Measurements from ENCODE around the gene MIGA1. TPM values are rescaled to one million over a fixed set of nuclear protein-coding genes. Genes with fewer than 3 reads are reported as not detected.
A peak's percentile ranks its signal among the peaks of the same experiment; 100 is the strongest.

The MIGA1 gene
- total and polyA plus RNA-seq, 2 of the 13 experiments (the other 11 are each of a cell fraction or from before 2014, with no cell fraction given), result 3.8 to 6.6 TPM

GRCh38 chr1:77779529-77780281 is at the start of gene MIGA1 (continued):
- TF ChIP-seq PPARG (CRISPR knock-in tag; conservative IDR thresholded peaks at IDR 0.05) (peak; percentile 27; the same call in 1 of the 2 replicates), CCAR2 (optimal IDR thresholded peaks at IDR 0.05; ENCODE audit: low read depth, low read length) (no peak), NR2C2 (CRISPR knock-in tag; IDR thresholded peaks at IDR 0.05; ENCODE audit: borderline replicate concordance) (peak; percentile 99), ERF (CRISPR knock-in tag; IDR thresholded peaks at IDR 0.05) (peak; percentile 34; the same call in 1 of the 2 replicates), ZNF263 (CRISPR knock-in tag; IDR thresholded peaks at IDR 0.05) (no peak), NR3C1 (CRISPR knock-in tag; IDR thresholded peaks at IDR 0.05) (no peak), ZNF274 (CRISPR knock-in tag; IDR thresholded peaks at IDR 0.05) (no peak), MAZ (IDR thresholded peaks at IDR 0.05; ENCODE audit: borderline replicate concordance, low read depth, low read length) (peak; percentile 91), MAZ (CRISPR knock-in tag; IDR thresholded peaks at IDR 0.05; ENCODE audit: low read depth) (peak; percentile 63), SMYD3 (CRISPR knock-in tag; IDR thresholded peaks at IDR 0.05) (peak; percentile 26; the same call in 1 of the 2 replicates), SALL1 (CRISPR knock-in tag; IDR thresholded peaks at IDR 0.05) (peak; percentile 52), CSRNP1 (CRISPR knock-in tag; IDR thresholded peaks at IDR 0.05) (peak; percentile 62; the same call in 1 of the 2 replicates), MLLT10 (CRISPR knock-in tag; IDR thresholded peaks at IDR 0.05) (no peak), ZNF44 (CRISPR knock-in tag; IDR thresholded peaks at IDR 0.05) (0 out of 2 replicates have a peak, but pooled peaks have one; percentile 42), ZNF12 (CRISPR knock-in tag; IDR thresholded peaks at IDR 0.05) (no peak), SRSF9 (IDR thresholded peaks at IDR 0.05; ENCODE audit: borderline replicate concordance, insufficient read depth, low read depth, low read length, poor library complexity, severe bottlenecking) (no peak), KAT8 (CRISPR knock-in tag; IDR thresholded peaks at IDR 0.05) (peak; percentile 94), ELF1 (CRISPR knock-in tag; IDR thresholded peaks at IDR 0.05) (peak; percentile 87), ELF3 (CRISPR knock-in tag; IDR thresholded peaks at IDR 0.05) (peak; percentile 61), ZSCAN25 (CRISPR knock-in tag; IDR thresholded peaks at IDR 0.05) (peak; percentile 67; the same call in 1 of the 2 replicates), FOSL2 (CRISPR knock-in tag; IDR thresholded peaks at IDR 0.05) (0 out of 2 replicates have a peak, but pooled peaks have one; percentile 26), E2F5 (CRISPR knock-in tag; conservative IDR thresholded peaks at IDR 0.05) (no peak), CREM (IDR thresholded peaks at IDR 0.05) (peak; percentile 87), CREM (CRISPR knock-in tag; IDR thresholded peaks at IDR 0.05) (no peak), ZBTB26 (CRISPR knock-in tag; IDR thresholded peaks at IDR 0.05; ENCODE audit: borderline replicate concordance) (peak; percentile 62; the same call in 1 of the 2 replicates), SRSF1 (optimal IDR thresholded peaks at IDR 0.05; ENCODE audit: low read depth, low read length) (no peak), ZBTB37 (CRISPR knock-in tag; IDR thresholded peaks at IDR 0.05) (no peak)

Data from HepG2 (cell line).